ENCODE results near the gene ARL8A. TPM values are rescaled to one million over a fixed set of nuclear protein-coding genes. Genes with fewer than 3 reads are reported as not detected.
A peak's percentile ranks its signal among the peaks of the same experiment; 100 is the strongest.
"Not testable (repeated sequence)": the region's sequence is repeated elsewhere in the genome, so short reads cannot be mapped to it uniquely, and the experiment has no call there.

Gene ARL8A
- total RNA-seq, result 20.8 TPM

GRCh38 chr1:202144402-202145067 lies at the start of gene ARL8A:
ARL8A (minus strand) TSS chr1:202144737; CDS start chr1:202144572, 165 bp downstream.
- peak; percentile 13 for DNase-seq

GRCh38 chr1:202194328-202194648 lies 49.8 kb upstream of the ARL8A start:
- DNase-seq, result no peak

GRCh38 chr1:202193614-202194327 lies 49.2 kb upstream of the ARL8A start, which contains the start of gene LGR6:
LGR6 (plus strand) TSS chr1:202193799; CDS start chr1:202193990, 191 bp downstream.
- no peak for DNase-seq

GRCh38 chr1:202192770-202193613 lies 48.5 kb upstream of the ARL8A start:
- no peak for DNase-seq

GRCh38 chr1:202191391-202191790 lies 46.9 kb upstream of the ARL8A start:
- not testable (repeated sequence) for DNase-seq

GRCh38 chr1:202189918-202190715 lies 45.6 kb upstream of the ARL8A start:
- no peak for DNase-seq

- no peak for DNase-seq
Measured at GRCh38 chr1:202189001-202189790, 44.7 kb upstream of the ARL8A start.

- no peak for DNase-seq
Measured at GRCh38 chr1:202187697-202188407, 43.3 kb upstream of the ARL8A start.

GRCh38 chr1:202187041-202187671 lies 42.6 kb upstream of the ARL8A start:
- DNase-seq, result no peak

GRCh38 chr1:202186327-202186726 lies 41.8 kb upstream of the ARL8A start:
- no peak for DNase-seq

GRCh38 chr1:202184750-202185460 lies 40.4 kb upstream of the ARL8A start:
- peak; percentile 23 for DNase-seq

- no peak for DNase-seq
Measured at GRCh38 chr1:202182040-202182877, 37.7 kb upstream of the ARL8A start.

- no peak for DNase-seq
Measured at GRCh38 chr1:202181586-202181985, 37.0 kb upstream of the ARL8A start.

GRCh38 chr1:202180751-202181139 lies 36.2 kb upstream of the ARL8A start:
- not testable (repeated sequence) for DNase-seq

- no peak for DNase-seq
Measured at GRCh38 chr1:202179828-202180750, 35.6 kb upstream of the ARL8A start.

- no peak for DNase-seq
Measured at GRCh38 chr1:202176949-202177927, 32.7 kb upstream of the ARL8A start.
